Endothelial cell of umbilical vein (primary cell): ENCODE data around the gene STARD6. TPM values are rescaled to one million over a fixed set of nuclear protein-coding genes. Genes with fewer than 3 reads are reported as not detected.
"Not testable (repeated sequence)": the region's sequence is repeated elsewhere in the genome, so short reads cannot be mapped to it uniquely, and the experiment has no call there.

ENCODE experiments used
- BruUV-seq: library from RNA; stranded (reverse); fragments of 400-500 nt; replicated peaks from 2 replicates; lab custom pipeline; 2021; lab: Mats Ljungman, UMichigan
- CTCF ChIA-PET: fragments of 300-600, 350-600 bp; sonication (Branson Sonifier 250); formaldehyde crosslinking; loops from one replicate; lab custom pipeline; 2021; ENCODE audit warnings: antibody characterized with exemption, inconsistent platforms; lab: Charles Lee
- POLR2A ChIA-PET: fragments of 300-600, 350-600 bp; sonication (Branson Sonifier 250); formaldehyde crosslinking; loops from one replicate; lab custom pipeline; 2021; ENCODE audit warnings: antibody characterized with exemption, inconsistent platforms; lab: Charles Lee
- DNase-seq: peaks from one replicate; pipeline ENCODE4 v3.0.0-alpha.2; 2011; ENCODE audit warnings: low read depth, low spot score
- FAIRE-seq: peaks from 2 replicates; lab custom pipeline; 2011; peaks lifted over from hg19 to GRCh38; lab: Jason Lieb, UNC
- H2AFZ ChIP-seq: 2 replicates; pipeline ENCODE4 v1.6.0; 2012; ENCODE audit warnings: low read depth, low read length, control low read depth, inconsistent platforms
- H3K27ac ChIP-seq: 2 replicates; pipeline ENCODE4 v1.5.1; 2011; ENCODE audit warnings: low read depth, mild to moderate bottlenecking, control low read depth, low read length, moderate library complexity; ENCODE audit not compliant: insufficient read depth
- H3K27me3 ChIP-seq, 2 experiments: 2 replicates each; pipeline versions ENCODE4 v1.6.0 to v1.6.1; 2011; ENCODE audit warnings: low read length in 2 of 2, mixed read lengths in 1 of 2; ENCODE audit not compliant: control insufficient read depth in 2 of 2, insufficient read depth in 2 of 2
- H3K36me3 ChIP-seq, 2 experiments: 2 replicates in 1 of 2; 3 replicates in 1 of 2; pipeline ENCODE4 v1.5.1; 2011; ENCODE audit warnings: low read length in 2 of 2, mild to moderate bottlenecking in 1 of 2, moderate library complexity in 1 of 2; ENCODE audit not compliant: control insufficient read depth in 2 of 2, insufficient read depth in 2 of 2; ENCODE audit errors: extremely low read depth in 1 of 2
- H3K4me1 ChIP-seq: 3 replicates; pipeline ENCODE4 v1.5.1; 2011; ENCODE audit warnings: mild to moderate bottlenecking, low read length; ENCODE audit not compliant: control insufficient read depth, insufficient read depth; ENCODE audit errors: extremely low read depth
- H3K4me2 ChIP-seq: 2 replicates; pipeline ENCODE4 v1.6.1; 2011; ENCODE audit warnings: low read length, control low read depth, mixed read lengths; ENCODE audit not compliant: insufficient read depth
- H3K4me3 ChIP-seq, 3 experiments: fragments of 200-600 bp in 1 of 3; sonication (generic), shearing (Covaris generic) in 1 of 3; replicated peaks in 1 of 3; 2 replicates each; pipeline ENCODE4 v1.5.1; 2011 to 2016; ENCODE audit warnings: control low read depth in 3 of 3, low read length in 3 of 3, mild to moderate bottlenecking in 2 of 3, inconsistent platforms in 1 of 3, low read depth in 1 of 3, moderate library complexity in 1 of 3; ENCODE audit not compliant: insufficient read depth in 1 of 3
- H3K79me2 ChIP-seq: 2 replicates; pipeline ENCODE4 v1.6.0; 2012; ENCODE audit warnings: low read length, inconsistent platforms; ENCODE audit not compliant: control insufficient read depth, insufficient read depth
- H3K9ac ChIP-seq: replicated peaks from 2 replicates; pipeline ENCODE3; 2011; ENCODE audit warnings: low read length, control low read depth; ENCODE audit not compliant: insufficient read depth; ENCODE audit errors: extremely low read depth
- H3K9me1 ChIP-seq: replicated peaks from 3 replicates; pipeline ENCODE4 v1.6.0; 2011; ENCODE audit warnings: mild to moderate bottlenecking, low read length; ENCODE audit not compliant: control insufficient read depth, insufficient read depth; ENCODE audit errors: extremely low read depth
- H3K9me3 ChIP-seq: replicated peaks from 2 replicates; pipeline ENCODE4 v1.5.1; 2012; ENCODE audit warnings: low read length, inconsistent platforms; ENCODE audit not compliant: control insufficient read depth, insufficient read depth
- H4K20me1 ChIP-seq: replicated peaks from 2 replicates; pipeline ENCODE3; 2011; ENCODE audit warnings: mild to moderate bottlenecking, low read length; ENCODE audit not compliant: control insufficient read depth, insufficient read depth; ENCODE audit errors: extremely low read depth
- CTCF ChIP-seq, 2 donors: IDR thresholded peaks; 1 replicate in 1 of 2; 2 replicates in 1 of 2; pipeline ENCODE4 v1.5.1; 2011; ENCODE audit warnings: low read length in 2 of 2, mild to moderate bottlenecking in 2 of 2, moderate library complexity in 2 of 2, control low read depth in 1 of 2, inconsistent platforms in 1 of 2, low read depth in 1 of 2; ENCODE audit not compliant: insufficient read depth in 1 of 2; ENCODE audit errors: extremely low read depth in 1 of 2
- EZH2 ChIP-seq: IDR thresholded peaks from 2 replicates; pipeline ENCODE4 v1.6.1; 2012; ENCODE audit warnings: borderline replicate concordance, low read depth, mild to moderate bottlenecking, moderate library complexity, low read length, inconsistent platforms; ENCODE audit not compliant: severe bottlenecking
- FOS ChIP-seq: IDR thresholded peaks from 2 replicates; pipeline ENCODE4 v1.6.1; 2011; ENCODE audit warnings: mild to moderate bottlenecking, low read length, moderate library complexity, borderline replicate concordance; ENCODE audit not compliant: insufficient read depth
- GATA2 ChIP-seq: IDR thresholded peaks from 2 replicates; pipeline ENCODE4 v1.7.0; 2011; ENCODE audit warnings: low read depth, mild to moderate bottlenecking, moderate library complexity, mixed read lengths, low read length; ENCODE audit not compliant: insufficient read length, insufficient read depth
- JUN ChIP-seq: IDR thresholded peaks from 2 replicates; pipeline ENCODE4 v1.6.1; 2011; ENCODE audit warnings: borderline replicate concordance, low read depth; ENCODE audit not compliant: insufficient read length, insufficient read depth
- MAX ChIP-seq: IDR thresholded peaks from 2 replicates; pipeline ENCODE4 v1.6.1; 2011; ENCODE audit not compliant: insufficient read depth, insufficient read length
- MYC ChIP-seq: IDR thresholded peaks from one replicate; pipeline ENCODE4 v1.6.1; 2011; ENCODE audit warnings: mild to moderate bottlenecking, low read depth, low read length
- POLR2A ChIP-seq: IDR thresholded peaks from 2 replicates; pipeline ENCODE4 v1.6.1; 2012; ENCODE audit warnings: low read depth, mild to moderate bottlenecking, control low read depth, low read length
- dilution Hi-C: fragments of 300-500 bp; cut with MboI; formaldehyde crosslinking; loops from one replicate; pipeline ENCODE4 v1.15.0; 2019; ENCODE audit warnings: low sequenced_read_pairs; ENCODE audit not compliant: extremely low pct_ligation_motif_present
- intact Hi-C: fragments of 100-400 bp; cut with micrococcal nuclease; formaldehyde crosslinking; loops from one replicate; pipeline ENCODE4 v1.10.0; 2022
- polyA plus RNA-seq, 4 experiments: library from polyadenylated mRNA; depleted of rRNA in 3 of 4; stranded (reverse) in 3 of 4; unstranded in 1 of 4; fragments of >200 nt; gene quantifications; 2 replicates each; pipeline versions ENCODE4 v1.2.1 to v1.2.3, GENCODE V29; 2011 to 2012; ENCODE audit warnings: missing spikeins in 1 of 4
- total RNA-seq: library from RNA; stranded (reverse); gene quantifications from 2 replicates; pipeline ENCODE4 v1.2.3, GENCODE V29; 2021

The STARD6 gene
- total and polyA plus RNA-seq, 2 donors (not counting 3 experiments of a cell fraction or from before 2014, with no cell fraction given) = not detected

DNA sequence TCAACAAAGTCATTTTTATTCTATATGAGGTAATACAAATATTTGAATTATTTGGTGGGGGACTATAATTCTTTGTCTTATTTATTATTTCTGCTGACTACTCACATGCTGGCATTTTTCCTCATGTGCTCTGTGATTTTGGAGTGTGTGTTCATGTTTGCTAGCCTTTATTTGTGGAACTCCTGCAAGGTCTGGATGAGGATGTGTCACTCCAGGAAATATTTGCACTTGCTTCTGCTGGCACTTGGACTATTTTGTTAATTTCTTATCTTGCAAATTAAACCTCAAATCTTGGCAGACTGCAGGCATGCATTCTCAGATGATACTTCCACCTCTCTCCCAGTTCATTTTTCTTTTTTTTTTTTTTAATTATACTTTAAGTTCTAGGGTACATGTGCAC is 54.2 kb downstream of the STARD6 start:
- Histone ChIP-seq H3K4me3 (no peak overlapping the region), H2AFZ (no peak overlapping the region), H3K9ac (no peak overlapping the region), H4K20me1 (no peaks in the 10 kb centered on the region), H3K27ac (no peak overlapping the region), H3K36me3 (no peaks in the 10 kb centered on the region), H3K4me1 (no peaks in the 10 kb centered on the region), H3K9me1 (no peaks in the 10 kb centered on the region), H3K79me2 (no peaks in the 10 kb centered on the region), H3K27me3 (no peaks in the 10 kb centered on the region), H3K9me3 (no peaks in the 10 kb centered on the region), H3K4me2 (no peak overlapping the region)
- dilution Hi-C loops = no loop called here
- FAIRE-seq (no peak), DNase-seq (no peak)
- CTCF ChIA-PET = no interaction called here
- TF ChIP-seq POLR2A (no peak), FOS (no peak), EZH2 (no peak), JUN (no peak), MYC (no peak), CTCF (IDR thresholded peaks at IDR 0.05; ENCODE audit: extremely low read depth in 1 of 2, insufficient read depth in 1 of 2, low read depth in 1 of 2, low read length in 2 of 2) (no peak), GATA2 (no peak), MAX (no peak)
- POLR2A ChIA-PET = no interaction called here
- BruUV-seq = no TSS peak
- intact Hi-C loops = no loop called here

DNA sequence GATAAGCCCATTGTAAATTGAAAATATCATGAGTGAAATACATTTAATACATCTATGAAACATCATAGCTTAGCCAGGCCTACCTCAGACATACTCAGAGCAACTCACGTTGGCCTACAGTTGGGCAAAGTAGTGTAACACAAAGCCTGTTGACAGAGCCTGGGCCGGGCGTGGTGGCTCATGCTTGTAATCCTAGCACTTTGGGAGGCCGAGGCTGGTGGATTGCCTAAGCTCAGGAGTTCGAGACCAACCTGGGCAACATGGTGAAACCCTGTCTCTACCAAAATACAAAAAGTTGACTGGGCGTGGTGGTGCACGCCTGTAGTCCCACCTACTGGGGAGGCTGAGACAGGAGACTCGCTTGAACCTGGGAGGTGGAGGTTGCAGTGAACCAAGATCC is 58.7 kb downstream of the STARD6 start:
- POLR2A ChIA-PET, intact Hi-C loops, H3K27ac ChIP-seq, H2AFZ ChIP-seq, H3K9ac ChIP-seq, H3K9me3 ChIP-seq, H3K27me3 ChIP-seq, H4K20me1 ChIP-seq, H3K4me3 ChIP-seq, H3K9me1 ChIP-seq, H3K4me2 ChIP-seq, dilution Hi-C loops, FAIRE-seq, H3K79me2 ChIP-seq, DNase-seq, H3K36me3 ChIP-seq, BruUV-seq, H3K4me1 ChIP-seq: not testable (repeated sequence)
- CTCF ChIA-PET = interaction anchor here (1.4 kb wide), 1 partner anchor 10 kb away, joined by 3 read pairs; no protein-coding TSS in a partner anchor
